NAMALWA (cell line): ENCODE data around the gene CAMK1G.
A peak's percentile ranks its signal among the peaks of the same experiment; 100 is the strongest.

Experiments
- DNase-seq: peaks from one replicate; pipeline ENCODE4 v3.0.0-alpha.2; 2015; ENCODE audit warnings: low spot score

Gene CAMK1G

DNA sequence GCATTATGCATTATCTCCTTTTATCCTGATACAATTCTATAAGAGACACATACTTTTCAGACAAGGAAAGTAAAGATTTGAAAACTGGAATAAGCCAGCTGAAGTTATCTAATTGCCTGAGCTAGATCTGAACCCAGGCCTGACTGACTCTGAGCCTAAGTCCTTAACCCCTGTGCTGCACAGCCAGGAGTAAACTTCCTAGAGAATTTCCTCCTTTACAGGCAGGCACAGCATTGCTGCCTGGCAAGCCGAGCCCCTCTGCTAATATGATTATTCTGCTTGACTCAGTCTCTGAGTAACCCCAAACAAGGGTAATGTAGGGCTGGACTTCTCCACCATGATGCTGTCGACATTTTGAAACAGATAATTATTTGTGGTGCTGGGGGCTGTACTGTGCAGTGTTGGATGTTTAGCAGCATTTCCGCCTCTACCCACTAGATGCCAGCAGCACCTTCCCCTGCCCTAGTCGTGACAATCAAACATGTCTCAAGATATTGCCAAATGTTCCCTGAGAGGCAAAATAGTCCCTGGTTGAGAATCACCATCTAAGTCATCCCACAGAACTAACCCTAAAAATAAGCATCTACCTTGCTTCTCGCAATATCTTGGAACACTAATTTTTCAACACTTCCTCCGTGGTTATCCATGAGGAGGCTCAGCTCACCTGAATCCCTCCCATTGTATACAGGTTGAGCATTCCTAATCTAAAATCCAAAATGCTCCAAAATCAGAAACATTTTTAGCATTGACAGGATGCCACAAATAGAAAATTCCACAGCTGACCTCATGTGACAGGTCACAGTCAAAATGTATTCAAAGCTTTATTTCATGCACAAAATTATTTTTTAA is 18.5 kb downstream of the CAMK1G start:
- peak; percentile 39 for DNase-seq

DNA sequence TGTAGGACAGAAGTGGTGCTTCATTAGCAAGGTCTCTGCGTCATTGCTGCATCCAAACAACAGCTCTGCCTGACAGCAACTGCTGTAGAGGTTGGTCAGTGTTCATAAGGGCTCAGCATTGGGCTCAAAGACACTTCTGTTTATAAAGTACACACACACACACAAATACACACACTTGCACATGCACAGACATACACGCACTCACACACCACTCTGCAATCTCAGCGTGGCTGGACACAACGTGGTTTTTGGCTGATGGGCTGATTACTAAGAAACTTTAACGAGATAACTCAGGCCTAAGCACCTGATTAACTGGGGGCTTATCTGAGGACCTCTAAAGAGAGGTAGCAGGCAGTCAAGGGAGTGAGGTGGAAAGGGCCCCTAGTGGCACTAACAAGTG is 20.4 kb downstream of the CAMK1G start:
- no peak for DNase-seq

DNA sequence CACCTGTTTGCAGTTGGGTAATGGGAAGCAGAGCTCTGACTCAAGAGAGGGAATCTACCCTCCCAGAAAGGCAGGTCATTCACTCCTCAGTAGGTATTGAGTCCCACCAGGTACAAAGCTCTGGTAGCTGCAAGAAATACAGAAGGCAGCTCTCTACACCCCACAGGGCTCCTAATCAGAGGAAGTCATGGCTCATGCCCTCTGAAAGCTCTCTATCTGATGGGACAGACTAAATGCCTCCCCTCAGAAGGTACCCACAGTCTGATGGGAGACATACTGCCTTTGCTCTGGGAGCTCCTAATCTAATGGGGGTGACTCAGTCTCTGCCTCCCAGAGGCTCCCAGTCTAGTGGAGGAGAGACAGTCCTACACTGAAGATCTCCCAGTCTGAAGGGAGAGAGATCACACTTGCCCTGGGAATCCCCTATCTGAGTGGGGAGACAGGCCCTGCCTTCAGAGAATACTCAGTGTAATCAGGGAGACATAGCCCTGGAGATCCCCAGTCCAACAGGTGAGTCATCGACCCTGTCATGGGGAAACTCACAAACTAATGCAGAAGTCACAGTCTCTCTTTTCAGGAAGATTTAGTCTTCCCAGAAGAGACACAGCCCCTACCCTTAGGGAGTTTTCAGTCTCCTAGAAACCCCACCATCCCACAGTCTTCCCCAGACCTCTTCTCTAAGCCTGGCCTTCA is 23.7 kb downstream of the CAMK1G start:
- DNase-seq = no peak

DNA sequence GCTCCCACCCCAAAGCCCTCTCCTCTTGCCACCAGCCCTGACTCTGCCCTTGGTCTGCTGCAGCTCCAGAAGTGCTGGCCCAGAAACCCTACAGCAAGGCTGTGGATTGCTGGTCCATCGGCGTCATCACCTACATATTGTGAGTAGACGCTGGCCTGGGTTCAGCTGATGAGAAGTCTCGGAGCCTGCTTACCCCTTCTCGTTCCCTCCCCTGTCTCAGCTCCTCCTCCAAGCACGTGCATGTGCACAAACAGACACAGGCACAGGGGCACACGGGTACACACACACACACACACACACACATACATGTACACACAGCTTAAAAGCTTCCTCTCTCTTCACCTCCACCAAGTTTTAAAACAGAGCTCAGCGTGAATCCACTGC is 24.3 kb downstream of the CAMK1G start:
- DNase-seq = no peak

DNA sequence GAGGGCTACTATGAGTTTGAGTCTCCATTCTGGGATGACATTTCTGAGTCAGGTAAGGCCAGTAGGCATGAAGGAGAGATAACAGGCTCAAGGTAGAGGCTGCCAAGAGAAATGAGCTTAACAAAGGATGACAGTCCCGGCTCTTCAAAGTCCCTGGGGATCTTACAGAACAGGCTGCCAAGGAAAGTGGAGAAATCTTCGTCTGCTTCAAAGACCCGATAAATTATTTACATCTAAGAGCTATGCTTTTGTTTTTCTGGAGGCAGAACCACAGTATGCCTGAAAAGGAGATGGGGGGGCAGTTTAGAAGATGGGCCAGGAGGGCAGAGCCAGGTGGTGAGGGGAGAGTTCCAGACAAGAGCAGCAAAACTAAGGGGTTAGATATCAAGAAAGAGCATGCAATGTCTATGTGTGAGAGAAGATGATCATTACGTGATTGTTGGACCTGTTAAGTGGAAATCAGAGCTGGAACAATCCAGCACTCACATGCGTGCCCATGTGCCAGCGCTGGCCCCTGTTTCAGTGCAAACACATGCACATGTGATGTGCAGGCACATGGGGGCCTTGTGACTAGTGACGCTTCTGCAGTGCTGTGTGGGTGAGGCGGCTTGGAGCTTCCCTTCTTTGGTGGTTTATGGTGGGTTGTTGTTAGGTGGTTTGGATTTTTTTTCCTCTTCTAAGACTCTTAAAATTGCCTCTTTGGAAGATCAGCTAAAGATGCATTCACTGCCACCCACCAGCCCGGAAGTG is 25.7 kb downstream of the CAMK1G start:
- no peak for DNase-seq

DNA sequence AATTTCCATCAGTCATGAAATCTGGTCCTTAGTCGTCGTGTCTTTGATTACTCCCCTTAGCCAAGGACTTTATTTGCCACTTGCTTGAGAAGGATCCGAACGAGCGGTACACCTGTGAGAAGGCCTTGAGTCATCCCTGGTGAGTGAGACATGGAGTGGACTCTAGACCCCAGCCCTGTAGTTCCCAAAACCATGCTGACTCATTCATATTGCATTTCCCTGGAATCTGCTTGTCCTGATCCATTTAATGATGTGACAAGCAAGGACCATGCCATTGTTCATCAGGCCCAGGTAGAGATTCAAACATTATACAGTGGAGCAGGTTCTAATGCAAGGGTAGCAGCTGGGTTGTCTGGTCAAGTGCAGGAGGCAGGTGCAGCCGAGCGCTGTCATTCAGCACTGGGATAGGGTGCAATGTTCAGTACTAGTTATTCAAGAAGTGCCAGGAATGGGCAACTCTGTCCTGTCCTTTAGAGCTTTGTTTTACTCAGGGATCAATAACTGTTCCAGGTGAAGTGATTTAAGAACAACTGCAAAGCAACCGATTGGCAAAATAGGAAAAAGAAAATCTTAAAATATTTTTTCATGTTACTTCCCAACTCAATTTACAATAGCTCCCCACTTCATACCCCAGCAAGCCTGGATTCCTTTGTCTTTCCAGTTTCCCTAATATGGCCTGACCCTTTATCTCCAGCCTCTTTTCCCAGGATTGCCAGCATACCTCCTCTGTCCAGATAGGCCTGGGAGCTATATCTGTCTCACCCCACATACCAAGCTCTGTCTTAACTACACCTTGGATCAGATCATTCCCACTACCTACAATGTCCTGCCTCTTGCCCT is 26.5 kb downstream of the CAMK1G start:
- no peak for DNase-seq

DNA sequence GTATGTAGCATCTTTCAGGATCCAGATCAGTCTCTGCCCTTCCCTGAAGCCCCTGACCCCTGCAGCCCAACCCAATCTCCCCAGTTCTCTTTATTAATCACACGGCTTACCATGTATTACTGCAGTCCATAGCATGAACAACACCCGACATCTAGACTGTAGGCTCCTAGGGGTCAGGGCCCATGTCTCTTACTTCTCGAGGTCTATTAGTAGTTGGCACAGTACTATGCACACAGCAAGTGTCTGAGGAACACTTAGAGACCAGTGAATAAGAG is 27.1 kb downstream of the CAMK1G start:
- DNase-seq = no peak

DNA sequence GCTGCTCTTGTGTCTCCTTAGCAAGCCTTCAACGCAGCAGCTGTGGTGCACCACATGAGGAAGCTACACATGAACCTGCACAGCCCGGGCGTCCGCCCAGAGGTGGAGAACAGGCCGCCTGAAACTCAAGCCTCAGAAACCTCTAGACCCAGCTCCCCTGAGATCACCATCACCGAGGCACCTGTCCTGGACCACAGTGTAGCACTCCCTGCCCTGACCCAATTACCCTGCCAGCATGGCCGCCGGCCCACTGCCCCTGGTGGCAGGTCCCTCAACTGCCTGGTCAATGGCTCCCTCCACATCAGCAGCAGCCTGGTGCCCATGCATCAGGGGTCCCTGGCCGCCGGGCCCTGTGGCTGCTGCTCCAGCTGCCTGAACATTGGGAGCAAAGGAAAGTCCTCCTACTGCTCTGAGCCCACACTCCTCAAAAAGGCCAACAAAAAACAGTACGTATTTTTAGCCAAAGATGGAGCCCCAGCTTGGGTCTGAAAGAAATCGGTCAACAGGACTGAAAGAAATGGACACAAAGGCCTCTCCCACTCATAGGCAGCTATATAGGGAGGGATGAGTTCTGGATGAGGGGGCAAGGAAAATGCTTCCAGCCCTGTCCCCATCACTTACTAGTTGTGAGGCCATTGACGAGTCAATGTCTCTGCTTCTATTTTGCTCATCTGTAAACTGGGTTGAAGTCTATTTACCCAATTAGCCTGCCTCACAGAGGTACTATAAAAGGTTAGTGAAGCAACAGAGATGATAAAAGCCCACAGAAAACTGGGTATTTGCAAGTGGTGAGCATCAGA is 28.5 kb downstream of the CAMK1G start:
- no peak for DNase-seq

DNA sequence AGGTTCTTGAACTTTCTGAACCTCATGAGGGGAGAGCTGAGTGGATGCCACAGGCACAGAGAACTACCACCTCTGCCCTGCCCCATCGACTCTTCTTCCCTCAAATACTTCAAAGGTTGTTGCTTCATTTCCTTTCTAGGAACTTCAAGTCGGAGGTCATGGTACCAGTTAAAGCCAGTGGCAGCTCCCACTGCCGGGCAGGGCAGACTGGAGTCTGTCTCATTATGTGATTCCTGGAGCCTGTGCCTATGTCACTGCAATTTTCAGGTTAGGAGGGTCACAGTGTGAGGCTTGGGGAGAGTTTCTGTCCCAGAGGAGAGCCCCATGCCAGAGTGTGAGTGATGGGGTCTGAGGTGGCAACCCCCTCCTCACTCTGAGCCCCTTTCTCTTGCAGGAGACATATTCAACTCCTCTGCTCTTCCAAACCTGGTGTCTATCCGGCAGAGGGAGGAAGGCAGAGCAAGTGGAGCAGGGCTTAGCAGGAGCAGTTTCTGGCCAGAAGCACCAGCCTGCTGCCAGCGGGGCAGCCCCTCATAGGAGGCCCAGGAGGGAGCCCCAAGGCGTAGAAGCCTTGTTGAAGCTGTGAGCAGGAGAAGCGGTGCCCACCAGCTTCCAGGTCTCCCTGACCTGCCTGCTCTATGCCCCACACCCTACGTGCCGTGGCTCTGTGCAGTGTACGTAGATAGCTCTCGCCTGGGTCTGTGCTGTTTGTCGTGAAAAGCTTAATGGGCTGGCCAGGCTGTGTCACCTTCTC is 29.3 kb downstream of the CAMK1G start:
- DNase-seq = no peak

DNA sequence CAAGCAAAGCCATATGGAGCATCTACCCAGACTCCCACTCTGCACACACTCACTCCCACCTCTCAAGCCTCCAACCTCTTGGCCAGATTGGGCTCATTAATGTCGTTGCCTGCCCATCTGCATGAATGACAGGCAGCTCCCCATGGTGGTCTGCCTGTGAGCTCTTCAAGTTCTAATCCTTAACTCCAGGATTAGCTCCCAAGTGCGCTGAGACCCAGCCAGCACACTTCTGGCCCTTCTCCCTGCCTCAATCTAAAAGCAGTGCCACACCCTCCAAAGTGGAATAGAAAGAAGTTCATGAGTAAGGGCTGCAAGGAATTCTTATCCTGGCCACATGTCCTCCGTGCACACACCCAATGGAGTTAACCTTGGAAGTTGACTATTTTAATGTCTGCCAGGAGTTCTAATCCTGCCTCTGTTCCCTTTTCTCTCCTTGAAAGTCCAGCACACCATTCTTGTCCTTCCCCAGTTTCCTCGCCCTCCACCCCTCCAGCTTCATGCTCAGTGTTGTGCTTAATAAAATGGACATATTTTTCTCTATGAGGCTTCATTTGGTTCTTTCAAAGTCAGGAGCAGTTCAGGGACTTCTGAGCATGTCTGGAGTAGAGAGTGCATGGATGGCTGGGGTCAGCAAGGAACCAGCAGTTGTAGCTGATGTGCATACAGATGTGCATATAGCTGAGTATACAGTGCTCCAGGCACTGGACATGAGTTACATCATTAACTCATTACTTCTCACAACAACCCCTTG is 30.1 kb downstream of the CAMK1G start:
- DNase-seq = no peak

DNA sequence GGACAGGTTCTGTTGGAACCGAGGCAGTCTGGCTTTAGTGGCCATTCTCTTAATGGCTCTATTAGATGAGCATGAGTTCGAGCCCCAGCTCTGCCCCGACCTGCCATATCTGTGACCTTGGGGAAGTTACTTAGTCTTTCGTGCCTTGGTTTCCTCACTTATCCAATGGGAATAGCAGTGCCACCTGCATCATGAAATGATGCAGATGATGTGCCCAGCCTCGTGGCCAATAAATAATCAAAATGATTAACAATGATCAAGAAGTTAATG is 30.6 kb downstream of the CAMK1G start:
- no peak for DNase-seq

DNA sequence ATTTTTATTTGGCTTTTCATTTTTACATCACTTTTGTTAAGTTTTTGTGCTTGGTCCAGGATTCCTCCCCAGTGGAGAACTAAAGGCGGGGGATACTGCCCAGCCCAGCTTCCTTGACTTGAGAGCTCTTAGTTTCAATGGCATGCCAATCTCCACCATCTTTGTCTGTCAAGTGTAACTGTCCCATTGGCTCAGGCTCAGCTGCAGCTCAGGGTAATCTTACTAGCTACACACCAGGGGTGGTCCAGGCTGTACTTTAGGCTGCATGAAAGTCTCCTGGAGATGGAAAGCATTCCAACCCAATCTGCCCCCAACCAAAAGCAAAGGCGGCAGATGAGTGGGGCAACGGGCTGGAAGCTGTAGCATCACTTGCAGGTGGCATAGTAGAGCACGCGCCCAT is 31.4 kb downstream of the CAMK1G start:
- DNase-seq = no peak

DNA sequence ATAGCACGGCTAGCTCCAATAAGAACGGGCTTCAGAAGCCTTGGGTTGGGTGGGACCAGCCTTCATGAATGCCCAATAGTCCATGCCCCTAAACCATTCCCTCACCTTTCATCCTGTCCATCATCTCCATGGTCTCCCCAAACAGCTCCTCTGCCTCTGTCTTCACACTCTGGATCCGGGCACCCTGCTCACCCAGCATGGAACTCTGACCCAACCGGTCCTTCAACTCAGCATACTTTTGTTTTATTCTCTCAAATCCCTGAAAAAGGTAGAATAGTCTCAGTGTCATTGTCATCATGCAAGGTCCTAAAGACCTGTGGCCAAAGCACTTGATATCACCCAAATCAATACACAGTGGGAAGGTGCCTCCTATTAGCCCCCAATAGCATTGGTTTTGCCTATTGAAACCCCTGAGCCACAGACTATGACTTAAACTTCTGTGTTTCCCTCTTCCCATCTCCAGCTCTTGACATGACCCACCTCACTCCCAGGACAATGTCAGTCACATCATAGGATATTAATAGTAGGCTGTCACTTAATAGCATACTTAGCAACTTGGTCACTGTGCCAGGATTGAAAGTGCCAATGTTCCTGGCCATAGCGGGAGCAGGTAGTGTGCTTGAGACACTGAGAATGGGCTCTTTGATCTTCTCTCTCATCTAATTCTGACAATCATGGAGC is 33.0 kb downstream of the CAMK1G start:
- no peak for DNase-seq

DNA sequence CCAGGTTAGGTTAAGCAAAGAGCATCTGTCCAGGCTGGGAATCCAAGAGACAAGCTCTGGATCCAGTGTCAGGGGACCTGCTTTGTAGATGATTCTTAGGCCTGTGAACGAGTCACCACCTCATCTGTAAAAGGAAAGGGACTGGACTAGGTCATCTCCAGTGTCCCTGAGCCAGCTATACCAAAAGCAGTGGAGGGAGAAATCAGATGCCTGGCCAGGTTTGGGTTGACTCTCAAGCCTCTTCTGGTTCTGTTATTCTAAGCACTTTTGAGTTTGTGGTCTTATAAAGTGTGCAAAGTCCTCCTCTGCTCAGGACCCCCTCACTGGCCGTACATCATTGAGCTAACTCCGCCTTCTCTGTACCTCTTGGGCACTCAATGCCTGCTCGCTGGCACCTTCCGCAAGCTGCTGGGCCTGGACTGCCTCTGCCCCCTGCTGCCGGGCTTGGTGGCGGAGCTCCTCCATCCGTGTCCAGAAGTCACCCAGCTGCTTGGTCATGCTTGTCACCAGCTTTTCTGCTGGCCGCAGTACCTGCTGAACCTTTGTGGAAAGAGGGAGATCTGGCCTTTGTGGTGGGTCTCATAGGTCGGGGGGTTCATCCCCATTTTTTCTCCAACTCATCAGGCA is 33.6 kb downstream of the CAMK1G start:
- no peak for DNase-seq

DNA sequence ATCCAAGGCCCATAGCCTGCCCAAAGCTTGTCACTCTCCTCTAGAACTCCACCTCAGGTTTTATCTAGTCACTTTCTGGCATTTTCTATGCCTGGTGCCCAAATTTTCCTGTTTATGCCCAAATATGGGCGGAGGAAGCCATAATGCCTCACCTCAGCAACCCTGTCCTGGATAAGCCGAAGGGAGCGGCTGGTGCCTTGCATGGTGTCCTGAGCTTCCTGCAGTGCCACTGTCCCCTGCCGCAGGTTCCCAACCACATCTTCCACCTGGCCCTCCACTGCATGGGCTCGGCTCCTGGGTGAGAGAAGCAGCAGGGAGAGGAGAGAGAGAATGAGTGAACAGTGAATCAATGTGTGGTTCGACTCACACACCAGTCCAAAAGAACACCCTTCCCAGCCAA is 34.2 kb downstream of the CAMK1G start:
- DNase-seq = no peak

DNA sequence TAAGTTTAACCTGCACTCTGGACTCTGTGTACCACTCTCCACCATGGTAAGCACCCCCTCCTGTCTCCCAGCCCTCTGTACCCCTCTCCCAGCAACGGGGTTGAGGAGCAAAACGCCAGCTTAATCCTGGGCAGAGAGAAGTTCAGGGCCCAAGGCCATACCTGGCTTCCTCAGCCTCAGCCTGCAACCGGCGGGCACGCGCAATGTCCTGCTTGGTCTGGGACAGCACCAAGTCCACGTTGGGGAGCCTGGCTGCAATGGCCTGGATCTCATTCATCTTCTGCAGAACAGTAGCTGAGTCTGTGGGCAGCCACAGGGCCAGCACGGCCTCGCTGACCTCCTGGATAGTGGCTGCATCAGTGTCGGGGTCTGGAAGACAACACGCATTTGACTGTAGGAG is 34.8 kb downstream of the CAMK1G start:
- DNase-seq = no peak

DNA sequence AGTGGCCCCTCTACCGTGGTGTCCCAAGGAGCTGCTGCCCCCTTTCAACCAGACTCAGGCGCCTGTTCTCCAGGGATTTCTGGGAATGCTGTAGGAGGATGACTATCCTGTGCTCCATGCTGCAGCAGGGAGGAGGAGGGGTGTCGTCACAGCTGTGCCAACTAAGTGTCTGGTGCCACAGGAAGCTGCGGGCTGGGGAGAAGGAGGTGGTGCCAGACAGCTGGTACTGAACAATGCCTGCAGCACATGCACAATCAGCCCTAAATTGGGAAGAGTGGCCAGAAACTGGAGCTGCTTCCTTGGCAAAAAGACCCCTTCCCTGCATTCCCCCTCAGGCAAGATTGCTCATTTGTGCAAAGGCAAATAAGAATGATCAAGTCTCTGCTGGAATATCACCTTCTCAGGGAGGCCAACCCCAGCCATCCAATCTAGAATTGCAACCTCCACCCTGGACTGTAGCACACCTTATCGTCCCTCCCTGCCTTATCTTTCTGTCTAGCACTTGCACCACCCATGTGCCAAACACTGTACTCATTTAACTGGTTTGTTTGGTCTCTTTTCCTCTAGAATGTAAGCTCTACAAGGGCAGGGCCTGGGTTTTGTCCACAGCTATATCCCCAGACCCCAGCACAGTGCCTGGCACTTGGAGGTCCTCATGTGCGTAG is 35.4 kb downstream of the CAMK1G start:
- DNase-seq = no peak

DNA sequence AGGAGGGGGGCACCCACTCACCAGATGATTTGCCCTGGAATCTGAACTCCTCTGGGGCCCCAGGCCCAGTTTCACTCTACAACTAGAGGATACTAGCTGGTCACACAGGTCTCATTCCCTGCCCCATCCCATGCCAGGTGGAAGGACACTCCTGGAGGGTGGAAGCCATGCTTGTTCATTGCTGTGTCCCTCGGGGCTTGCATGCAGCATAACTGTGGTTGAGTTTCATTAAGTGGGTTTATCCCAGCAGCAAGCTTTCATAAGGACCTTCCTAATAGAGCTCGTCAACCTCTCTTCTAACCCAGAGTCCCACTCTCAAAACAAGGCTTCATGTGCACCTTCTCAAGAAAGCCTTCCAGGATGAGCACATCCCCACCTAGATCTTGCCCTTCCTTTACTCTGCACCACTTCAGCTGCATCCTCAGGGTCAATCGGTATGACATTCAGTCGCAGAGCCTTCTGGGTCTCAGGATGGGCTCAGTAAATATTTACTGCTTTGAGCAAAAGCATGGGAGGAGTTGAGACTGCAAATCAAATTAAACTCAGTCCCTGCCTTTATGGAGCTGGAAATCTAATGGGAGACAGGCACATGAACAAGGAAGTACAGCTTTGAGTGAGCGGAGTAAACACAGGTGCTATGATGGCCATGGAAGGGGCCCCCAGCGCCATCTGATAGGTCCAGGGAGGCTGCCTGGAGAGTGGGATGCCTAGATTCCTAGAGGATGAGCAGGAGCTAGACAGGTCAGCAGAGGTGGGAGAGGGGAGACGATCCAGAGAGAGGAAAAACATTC is 36.4 kb downstream of the CAMK1G start:
- DNase-seq = no peak
